H1 (cell line): Measurements from ENCODE around the gene ABCD1. TPM values are rescaled to one million over a fixed set of nuclear protein-coding genes. Genes with fewer than 3 reads are reported as not detected.
A peak's percentile ranks its signal among the peaks of the same experiment; 100 is the strongest.

Experiments
- CTCF ChIA-PET: fragments of 300-600 bp; sonication (Branson Sonifier 250); formaldehyde crosslinking; loops from one replicate; lab custom pipeline; 2021; ENCODE audit not compliant: partially characterized antibody; lab: Charles Lee
- POLR2A ChIA-PET: fragments of 300-600 bp; sonication (Branson Sonifier 250); formaldehyde crosslinking; loops from one replicate; lab custom pipeline; 2021; ENCODE audit warnings: inconsistent platforms; ENCODE audit not compliant: partially characterized antibody; lab: Charles Lee
- DNase-seq, 2 experiments: peaks; one replicate each; pipeline versions ENCODE4 v3.0.0 to v3.0.0-alpha.2; 2010 to 2022; ENCODE audit warnings: low spot score in 2 of 2, low read depth in 1 of 2, mixed read lengths in 1 of 2
- FAIRE-seq: peaks from 2 replicates; lab custom pipeline; 2011; peaks lifted over from hg19 to GRCh38; lab: Jason Lieb, UNC
- H2AFZ ChIP-seq: 2 replicates; pipeline ENCODE4 v1.8.1; 2012; ENCODE audit warnings: low read length, inconsistent platforms
- H2AK5ac ChIP-seq: 2 replicates; pipeline ENCODE4 v1.6.1; 2013; ENCODE audit warnings: low read depth, low read length
- H2BK120ac ChIP-seq: replicated peaks from 2 replicates; pipeline ENCODE3; 2013; ENCODE audit warnings: low read depth, low read length, inconsistent platforms
- H2BK12ac ChIP-seq: 2 replicates; pipeline ENCODE4 v1.6.1; 2013; ENCODE audit warnings: low read depth, low read length
- H2BK15ac ChIP-seq: 2 replicates; pipeline ENCODE4 v1.6.1; 2013; ENCODE audit warnings: low read length
- H2BK20ac ChIP-seq: 2 replicates; pipeline ENCODE4 v1.6.1; 2013; ENCODE audit warnings: low read length
- H2BK5ac ChIP-seq: 2 replicates; pipeline ENCODE4 v1.6.1; 2013; ENCODE audit warnings: low read depth, low read length
- H3K14ac ChIP-seq: 2 replicates; pipeline ENCODE4 v1.6.1; 2013; ENCODE audit warnings: inconsistent platforms; ENCODE audit not compliant: insufficient read length
- H3K18ac ChIP-seq: 2 replicates; pipeline ENCODE4 v1.6.1; 2013; ENCODE audit warnings: low read length; ENCODE audit errors: extremely low read depth
- H3K23ac ChIP-seq: 2 replicates; pipeline ENCODE4 v1.6.1; 2013; ENCODE audit warnings: inconsistent platforms; ENCODE audit not compliant: insufficient read length
- H3K23me2 ChIP-seq: 2 replicates; pipeline ENCODE4 v1.6.1; 2013; ENCODE audit warnings: low read depth, low read length
- H3K27ac ChIP-seq: 2 replicates; pipeline ENCODE4 v1.6.1; 2011; ENCODE audit warnings: low read depth, low read length, inconsistent platforms
- H3K27me3 ChIP-seq, 4 experiments: replicated peaks in 1 of 4; 1 replicate in 1 of 4; 2 replicates in 3 of 4; pipeline versions ENCODE4 v1.6.1 to v1.8.1; 2011 to 2013; ENCODE audit warnings: low read length in 3 of 4, mild to moderate bottlenecking in 3 of 4, inconsistent platforms in 2 of 4, mixed read lengths in 2 of 4, moderate library complexity in 1 of 4; ENCODE audit not compliant: control insufficient read depth in 3 of 4, insufficient read depth in 3 of 4; ENCODE audit errors: extremely low read depth in 1 of 4
- H3K36me3 ChIP-seq, 4 experiments: 2 replicates each; pipeline versions ENCODE4 v1.6.1 to v1.8.1; 2011 to 2013; ENCODE audit warnings: mild to moderate bottlenecking in 4 of 4, low read length in 3 of 4, moderate library complexity in 2 of 4, control low read depth in 1 of 4, inconsistent platforms in 1 of 4; ENCODE audit not compliant: insufficient read depth in 4 of 4, control insufficient read depth in 2 of 4
- H3K4ac ChIP-seq: replicated peaks from 2 replicates; pipeline ENCODE3; 2013; ENCODE audit warnings: low read length, low read depth, mixed read lengths, inconsistent platforms; ENCODE audit not compliant: insufficient read length
- H3K4me1 ChIP-seq, 4 experiments: replicated peaks in 1 of 4; 1 replicate in 1 of 4; 2 replicates in 3 of 4; pipeline versions ENCODE4 v1.6.1 to v1.8.1; 2011 to 2013; ENCODE audit warnings: low read length in 3 of 4, inconsistent platforms in 2 of 4, mixed read lengths in 1 of 4; ENCODE audit not compliant: insufficient read depth in 4 of 4, control insufficient read depth in 3 of 4
- H3K4me2 ChIP-seq, 2 experiments: 2 replicates each; pipeline versions ENCODE4 v1.6.1 to v1.8.1; 2011 to 2013; ENCODE audit warnings: low read depth in 2 of 2, low read length in 2 of 2, control low read depth in 1 of 2, inconsistent platforms in 1 of 2, mild to moderate bottlenecking in 1 of 2; ENCODE audit not compliant: insufficient read depth in 1 of 2
- H3K4me3 ChIP-seq, 4 experiments: fragments of 200-600, 300-600 bp in 1 of 4; sonication (generic), shearing (Covaris generic), sonication (Bioruptor Twin) in 1 of 4; 2 replicates each; pipeline versions ENCODE4 v1.5.1 to v1.8.1; 2011 to 2016; ENCODE audit warnings: low read length in 4 of 4, low read depth in 3 of 4, control low read depth in 2 of 4, inconsistent platforms in 2 of 4, mild to moderate bottlenecking in 2 of 4, mixed read lengths in 1 of 4, moderate library complexity in 1 of 4; ENCODE audit not compliant: insufficient read depth in 2 of 4; ENCODE audit errors: extremely low read depth in 1 of 4
- H3K56ac ChIP-seq: replicated peaks from 2 replicates; pipeline ENCODE3; 2013; ENCODE audit warnings: low read depth, mild to moderate bottlenecking, mixed read lengths, low read length, inconsistent platforms; ENCODE audit not compliant: insufficient read length
- H3K79me1 ChIP-seq: 2 replicates; pipeline ENCODE4 v1.6.1; 2013; ENCODE audit warnings: low read depth, low read length, control low read depth
- H3K79me2 ChIP-seq, 2 experiments: 2 replicates each; pipeline versions ENCODE4 v1.6.1 to v1.8.1; 2012 to 2013; ENCODE audit warnings: low read length in 2 of 2, mild to moderate bottlenecking in 2 of 2, inconsistent platforms in 1 of 2; ENCODE audit not compliant: insufficient read depth in 2 of 2, control insufficient read depth in 1 of 2
- H3K9ac ChIP-seq, 4 experiments: replicated peaks in 1 of 4; 1 replicate in 1 of 4; 2 replicates in 3 of 4; pipeline versions ENCODE4 v1.6.1 to v1.8.1; 2011 to 2013; ENCODE audit warnings: low read depth in 3 of 4, low read length in 3 of 4, control low read depth in 2 of 4, mild to moderate bottlenecking in 2 of 4, moderate library complexity in 2 of 4, inconsistent platforms in 1 of 4; ENCODE audit errors: extremely low read depth in 1 of 4
- H3K9me3 ChIP-seq, 2 experiments: 2 replicates each; pipeline versions ENCODE4 v1.6.1 to v1.8.1; 2012 to 2013; ENCODE audit warnings: mild to moderate bottlenecking in 2 of 2, moderate library complexity in 2 of 2, control low read depth in 1 of 2, inconsistent platforms in 1 of 2, low read depth in 1 of 2, low read length in 1 of 2, mixed read lengths in 1 of 2; ENCODE audit not compliant: insufficient read depth in 2 of 2
- H4K20me1 ChIP-seq, 2 experiments: replicated peaks in 1 of 2; 2 replicates each; pipeline versions ENCODE3 to v1.8.1; 2011 to 2013; ENCODE audit warnings: inconsistent platforms in 2 of 2, low read length in 2 of 2, mild to moderate bottlenecking in 1 of 2; ENCODE audit not compliant: insufficient read depth in 2 of 2, control insufficient read depth in 1 of 2
- H4K5ac ChIP-seq: 2 replicates; pipeline ENCODE4 v1.6.1; 2013; ENCODE audit warnings: low read length, low read depth, mixed read lengths, inconsistent platforms; ENCODE audit not compliant: insufficient read length
- H4K8ac ChIP-seq: 2 replicates; pipeline ENCODE4 v1.8.0; 2013; ENCODE audit warnings: mild to moderate bottlenecking, moderate library complexity, low read length, inconsistent platforms; ENCODE audit not compliant: insufficient read depth; ENCODE audit errors: extremely low read depth
- H4K91ac ChIP-seq: replicated peaks from 2 replicates; pipeline ENCODE3; 2013; ENCODE audit warnings: low read length, mixed read lengths, inconsistent platforms; ENCODE audit not compliant: insufficient read length
- HDAC2 ChIP-seq, 2 experiments: fragments of 300-600 bp in 1 of 2; sonication (generic) in 1 of 2; IDR thresholded peaks; 2 replicates each; pipeline ENCODE4 v1.6.1; 2011 to 2012; ENCODE audit warnings: low read depth in 2 of 2, low read length in 2 of 2, mild to moderate bottlenecking in 2 of 2, moderate library complexity in 2 of 2, borderline replicate concordance in 1 of 2, inconsistent platforms in 1 of 2
- RAD21 ChIP-seq, 2 experiments: IDR thresholded peaks in 1 of 2; conservative IDR thresholded peaks in 1 of 2; 2 replicates each; pipeline ENCODE4 v1.6.1; 2011; ENCODE audit warnings: low read depth in 2 of 2, low read length in 2 of 2, improper control_type of control experiment in 1 of 2, inconsistent platforms in 1 of 2, mild to moderate bottlenecking in 1 of 2, moderate library complexity in 1 of 2
- RNF2 ChIP-seq: fragments of 200-900, 300-1000 bp; sonication (generic); IDR thresholded peaks from 2 replicates; pipeline ENCODE4 v1.7.1; 2016; ENCODE audit warnings: borderline replicate concordance, low read depth, mild to moderate bottlenecking, antibody characterized with exemption, low read length; ENCODE audit not compliant: poor library complexity, severe bottlenecking; ENCODE audit errors: missing control alignments
- RXRA ChIP-seq: IDR thresholded peaks from 2 replicates; pipeline ENCODE4 v1.6.1; 2011; ENCODE audit warnings: low read depth, mild to moderate bottlenecking, low read length, moderate library complexity; ENCODE audit not compliant: insufficient read depth
- WGBS, 2 experiments: shearing (Covaris generic) in 1 of 2; methylation state at CpG; one replicate each; pipeline versions ENCODE4 v1.1.6 to v1.1.7; 2013 to 2015; ENCODE audit warnings: low lambda C conversion rate in 2 of 2, mixed read lengths in 2 of 2, inconsistent platforms in 1 of 2, low coverage in 1 of 2, missing lambda C conversion rate in 1 of 2; ENCODE audit not compliant: insufficient replicate concordance in 2 of 2, insufficient coverage in 1 of 2, insufficient read length in 1 of 2; ENCODE audit errors: extremely low coverage in 1 of 2, missing lambda C conversion rate in 1 of 2; 5-methylcytosine and 5-hydroxymethylcytosine counted together
- polyA plus RNA-seq, 7 experiments: library from polyadenylated mRNA; depleted of rRNA in 3 of 7; stranded (reverse) in 5 of 7; unstranded in 2 of 7; fragments of >200 nt in 5 of 7; fragments of 200-250 nt in 2 of 7; gene quantifications; 1 replicate in 5 of 7; 2 replicates in 1 of 7; 4 replicates in 1 of 7; pipeline versions ENCODE4 v1.2.1 to v1.2.3, GENCODE V29; 2011 to 2013; ENCODE audit warnings: missing spikeins in 2 of 7, mixed read lengths in 2 of 7
- total RNA-seq: library from RNA; stranded (reverse); fragmentation: NEBNext Ultra II Directional; extraction: Animal tissue kit (Norgen Biotek cat#: 25700); gene quantifications from 2 replicates; pipeline ENCODE4 v1.2.1, GENCODE V29; 2021

The ABCD1 gene
- total and polyA plus RNA-seq, 2 of the 8 experiments (the other 6 are each of a cell fraction or from before 2014, with no cell fraction given) = 3.1 to 6.6 TPM

DNA sequence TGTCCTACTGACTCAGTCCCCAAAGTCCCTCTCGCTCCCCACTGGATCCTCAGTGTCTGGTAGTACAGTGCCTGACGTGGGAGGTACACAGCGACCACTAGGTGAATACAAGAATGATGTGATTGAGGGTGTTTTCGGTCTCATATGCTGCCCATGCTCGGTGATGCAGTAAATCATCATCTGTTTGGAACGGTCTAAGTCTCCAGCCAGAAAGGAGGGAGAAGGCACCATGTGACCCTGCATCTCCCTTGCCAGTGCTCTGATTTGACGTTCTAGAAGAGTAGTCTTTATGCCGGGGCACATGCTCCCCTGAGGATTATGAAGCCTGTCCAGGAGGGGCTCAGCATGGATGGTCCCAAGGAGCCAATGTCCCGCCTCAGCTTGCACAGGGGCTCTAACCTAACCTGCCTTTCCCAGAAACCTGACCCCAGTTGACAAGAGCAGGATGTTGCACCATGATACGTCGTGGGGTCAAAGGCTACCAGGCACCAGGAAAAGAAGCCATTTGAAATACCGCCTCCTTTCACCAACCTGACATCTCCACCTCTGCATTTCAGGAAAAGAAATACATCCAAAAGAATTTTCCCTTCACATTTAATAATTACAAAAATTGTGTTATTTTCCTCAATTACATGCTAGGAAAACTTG lies 25.6 kb downstream of the ABCD1 start:
- POLR2A ChIA-PET = interaction anchor here (2.0 kb wide), 1 partner anchor 23 kb away, joined by 5 read pairs; no protein-coding TSS in a partner anchor
- CTCF ChIA-PET = interaction anchor here (0.6 kb wide), 1 partner anchor 757 kb away, joined by 3 read pairs; no protein-coding TSS in a partner anchor
- H3K27me3 ChIP-seq = no peaks in the 10 kb centered on the region

More for the DNA sequence above, 25.6 kb downstream of the ABCD1 start:
- H2BK20ac ChIP-seq = no peak overlapping the region
- no peak for TF ChIP-seq RNF2
- no peak for TF ChIP-seq HDAC2 (IDR thresholded peaks at IDR 0.05; ENCODE audit: borderline replicate concordance in 1 of 2, low read depth in 2 of 2, low read length in 2 of 2)
- no peak for TF ChIP-seq RXRA
- TF ChIP-seq RAD21 (IDR thresholded peaks at IDR 0.05 in 1 of 2, conservative IDR thresholded peaks at IDR 0.05 in 1 of 2; ENCODE audit: low read depth in 2 of 2, low read length in 2 of 2) = no peak
- TF ChIP-seq, all 59 proteins: peak for 0
- Histone ChIP-seq H3K79me2 (no peaks in the 10 kb centered on the region), H2BK120ac (no peak overlapping the region), H3K23me2 (no peaks in the 10 kb centered on the region), H3K9ac (no peak overlapping the region), H3K23ac (no peak overlapping the region), H3K9me3 (no peaks in the 10 kb centered on the region), H4K5ac (no peak overlapping the region), H3K4me3 (no peak overlapping the region), H4K8ac (no peak overlapping the region), H3K4me1 (no peaks in the 10 kb centered on the region; a peak in 1 of 7 replicates), H3K18ac (no peak overlapping the region), H4K20me1 (no peaks in the 10 kb centered on the region), H2AFZ (no peak overlapping the region), H2AK5ac (no peak overlapping the region), H2BK5ac (no peak overlapping the region), H3K27ac (no peak overlapping the region), H3K4me2 (no peak overlapping the region), H3K14ac (no peak overlapping the region), H4K91ac (no peak overlapping the region), H3K79me1 (no peaks in the 10 kb centered on the region), H2BK15ac (no peak overlapping the region), H2BK12ac (no peak overlapping the region), H3K36me3 (no peaks in the 10 kb centered on the region), H3K56ac (no peak overlapping the region), H3K4ac (no peak overlapping the region)
- no peak for DNase-seq
- peak; percentile 39 for FAIRE-seq
- 90% methylated on average over 12 of the region's 12 CpGs; no CpG with 5 or more reads in 1 of the 2 experiments for WGBS, 2 experiments
